ENCODE data around the gene CYLD.

CYLD gene

DNA sequence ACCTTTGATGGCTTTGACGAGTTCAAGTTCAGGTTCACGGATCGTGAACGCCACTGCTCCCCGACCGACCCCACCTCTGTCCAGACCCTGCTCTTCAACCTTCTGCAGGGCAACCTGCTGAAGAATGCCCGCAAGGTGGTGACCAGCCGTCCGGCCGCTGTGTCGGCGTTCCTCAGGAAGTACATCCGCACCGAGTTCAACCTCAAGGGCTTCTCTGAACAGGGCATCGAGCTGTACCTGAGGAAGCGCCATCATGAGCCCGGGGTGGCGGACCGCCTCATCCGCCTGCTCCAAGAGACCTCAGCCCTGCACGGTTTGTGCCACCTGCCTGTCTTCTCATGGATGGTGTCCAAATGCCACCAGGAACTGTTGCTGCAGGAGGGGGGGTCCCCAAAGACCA, 30.8 kb upstream of the CYLD start:
- no peak for DNase-seq (ENCODE audit: low read depth, low spot score)

DNA sequence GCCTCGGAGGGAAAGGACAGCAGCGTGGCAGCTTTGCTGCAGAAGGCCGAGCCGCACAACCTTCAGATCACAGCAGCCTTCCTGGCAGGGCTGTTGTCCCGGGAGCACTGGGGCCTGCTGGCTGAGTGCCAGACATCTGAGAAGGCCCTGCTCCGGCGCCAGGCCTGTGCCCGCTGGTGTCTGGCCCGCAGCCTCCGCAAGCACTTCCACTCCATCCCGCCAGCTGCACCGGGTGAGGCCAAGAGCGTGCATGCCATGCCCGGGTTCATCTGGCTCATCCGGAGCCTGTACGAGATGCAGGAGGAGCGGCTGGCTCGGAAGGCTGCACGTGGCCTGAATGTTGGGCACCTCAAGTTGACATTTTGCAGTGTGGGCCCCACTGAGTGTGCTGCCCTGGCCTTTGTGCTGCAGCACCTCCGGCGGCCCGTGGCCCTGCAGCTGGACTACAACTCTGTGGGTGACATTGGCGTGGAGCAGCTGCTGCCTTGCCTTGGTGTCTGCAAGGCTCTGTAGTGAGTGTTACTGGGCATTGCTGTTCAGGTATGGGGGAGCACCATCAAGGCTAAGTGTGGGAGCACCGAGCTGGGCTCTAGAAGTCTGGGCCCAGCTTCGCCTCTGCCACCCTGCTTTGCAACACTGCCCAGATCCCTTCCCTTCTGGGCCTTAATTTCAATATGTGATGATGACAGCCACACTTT, 29.9 kb upstream of the CYLD start:
- no peak for DNase-seq (ENCODE audit: low read depth, low spot score)

GRCh38 chr16:50712560-50712898, 29.4 kb upstream of the CYLD start:
- no peak for DNase-seq (ENCODE audit: low read depth, low spot score)

GRCh38 chr16:50712956-50713355, 28.9 kb upstream of the CYLD start:
- DNase-seq (ENCODE audit: low read depth, low spot score), result no peak

- no peak for DNase-seq (ENCODE audit: low read depth, low spot score)
Observed at GRCh38 chr16:50717091-50717490, 24.8 kb upstream of the CYLD start.

DNA sequence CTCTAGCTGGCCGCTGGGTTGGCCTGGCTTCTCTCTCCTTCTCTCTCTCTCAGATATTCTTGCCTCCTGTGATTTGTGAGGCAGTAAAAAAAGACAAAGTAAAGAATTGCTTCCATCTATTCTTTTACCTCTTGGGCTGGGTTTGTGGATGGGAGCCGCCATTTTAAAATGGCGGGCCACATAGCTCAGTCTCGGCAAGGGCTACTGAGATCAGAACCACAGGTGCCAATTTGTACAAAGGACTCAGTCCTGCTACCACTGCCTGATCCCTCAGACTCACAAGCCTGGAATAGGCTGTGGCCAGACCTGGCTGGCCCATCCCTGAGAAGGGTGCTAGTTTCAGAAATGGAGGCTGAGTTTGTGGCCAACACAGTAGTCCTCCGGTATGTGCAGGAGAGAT, 24.4 kb upstream of the CYLD start:
- no peak for DNase-seq (ENCODE audit: low read depth, low spot score)

DNA sequence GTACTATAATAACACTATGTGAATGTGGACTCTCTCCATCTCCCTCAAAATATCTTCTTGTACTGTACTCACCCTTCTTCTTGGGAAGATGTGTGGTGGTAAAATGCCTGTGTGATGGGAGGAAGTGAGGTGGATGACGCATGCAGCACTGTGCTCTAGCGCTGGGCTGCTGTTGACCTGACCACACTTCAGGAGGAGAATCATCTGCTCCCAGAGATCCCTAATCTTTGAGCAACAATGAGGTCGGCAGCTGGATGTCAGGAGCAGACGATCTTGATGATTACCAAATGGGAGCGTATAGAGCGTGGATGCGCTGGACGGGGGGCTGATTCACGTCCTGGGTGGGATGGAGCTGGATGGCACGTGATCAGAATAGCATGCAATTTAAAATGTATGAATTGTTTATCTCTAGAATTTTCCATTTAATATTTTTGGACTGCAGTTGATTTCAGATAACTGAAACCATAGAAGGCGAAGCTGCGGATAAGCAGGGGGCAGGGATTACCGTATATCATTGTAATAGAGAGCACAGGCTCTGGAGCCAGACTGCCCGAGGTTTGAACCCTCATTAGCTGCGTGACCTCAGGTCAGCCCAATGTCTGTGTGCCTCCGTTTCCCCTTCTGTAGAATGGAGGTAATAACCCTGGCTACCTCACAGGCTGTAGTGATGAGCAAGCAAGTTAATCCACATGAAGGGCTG, 23.7 kb upstream of the CYLD start:
- DNase-seq (ENCODE audit: low read depth, low spot score), result no peak

DNA sequence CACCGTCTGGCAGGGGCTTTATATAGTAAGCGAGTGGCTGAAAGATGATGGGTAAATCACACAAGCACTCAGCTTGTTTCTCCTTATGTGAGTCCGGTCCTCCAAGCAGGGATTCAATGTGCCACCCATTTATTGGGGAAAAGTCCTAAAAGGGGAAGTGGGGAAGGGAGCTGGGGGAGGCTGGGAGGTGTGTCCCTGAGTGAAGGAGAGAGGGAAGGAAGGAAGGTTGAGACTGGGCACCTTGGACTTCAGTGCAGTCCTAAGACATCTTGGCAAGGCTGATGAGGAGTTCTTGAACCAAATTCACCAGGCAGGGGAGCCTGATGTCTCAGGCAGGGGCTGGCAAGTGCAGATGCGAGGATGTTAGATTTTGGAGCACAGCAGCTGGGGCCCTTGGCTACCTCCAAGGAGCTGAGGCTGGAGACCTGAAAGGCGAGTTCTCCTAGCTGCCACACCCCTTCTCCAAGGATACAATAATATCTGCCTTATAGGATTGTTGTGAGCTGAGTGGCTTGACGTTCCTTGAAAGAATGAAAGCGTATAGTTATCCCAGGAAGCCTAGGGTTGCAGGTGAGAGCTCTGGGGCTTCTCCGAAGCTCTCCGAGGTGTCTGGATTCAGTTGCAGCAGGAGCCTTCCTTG, 23.0 kb upstream of the CYLD start:
- DNase-seq (ENCODE audit: low read depth, low spot score), result no peak

GRCh38 chr16:50719401-50720337, 22.2 kb upstream of the CYLD start:
- no peak for DNase-seq (ENCODE audit: low read depth, low spot score)

DNA sequence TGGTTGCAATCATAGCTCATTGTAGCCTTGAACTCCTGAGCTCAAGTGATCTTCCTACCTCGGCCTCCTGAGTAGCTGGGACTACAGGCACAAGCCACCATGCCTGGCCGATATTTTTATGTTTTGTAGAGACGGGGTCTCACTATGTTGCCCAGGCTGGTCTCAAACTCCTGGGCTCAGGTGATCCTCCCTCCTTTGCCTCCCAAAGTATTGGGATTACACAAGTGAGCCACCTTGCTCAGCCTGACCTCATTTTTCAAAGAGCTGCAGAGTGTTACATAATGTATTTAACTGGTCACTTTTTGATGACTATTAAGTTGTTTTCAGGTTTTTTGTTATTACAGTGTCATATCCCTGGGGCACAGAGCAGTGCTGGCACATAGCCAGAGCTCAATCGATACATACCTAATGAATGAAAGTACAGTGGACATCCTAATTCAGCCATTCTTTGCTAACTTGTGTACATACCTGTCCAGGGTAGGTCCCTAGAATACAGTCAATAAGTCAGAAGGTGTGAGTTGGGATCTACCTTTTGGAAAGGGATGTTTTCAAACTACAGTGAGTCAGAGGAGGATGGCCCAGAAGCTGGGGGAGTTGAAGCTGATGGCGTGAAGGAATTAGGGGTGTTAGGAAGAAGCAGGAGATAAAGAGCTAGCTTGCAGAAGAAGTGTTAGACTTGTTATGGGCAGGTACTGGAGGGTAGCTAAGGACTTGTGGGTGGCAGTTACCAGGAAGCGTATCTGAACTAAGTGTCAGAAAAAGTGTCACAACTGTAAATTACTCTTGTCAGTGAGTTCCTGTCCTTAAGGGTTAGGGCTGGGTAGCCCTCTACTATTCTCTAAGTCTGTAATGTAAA, 20.1 kb upstream of the CYLD start:
- no peak for DNase-seq (ENCODE audit: low read depth, low spot score)

GRCh38 chr16:50722405-50722737, 19.5 kb upstream of the CYLD start:
- DNase-seq (ENCODE audit: low read depth, low spot score), result no peak

DNA sequence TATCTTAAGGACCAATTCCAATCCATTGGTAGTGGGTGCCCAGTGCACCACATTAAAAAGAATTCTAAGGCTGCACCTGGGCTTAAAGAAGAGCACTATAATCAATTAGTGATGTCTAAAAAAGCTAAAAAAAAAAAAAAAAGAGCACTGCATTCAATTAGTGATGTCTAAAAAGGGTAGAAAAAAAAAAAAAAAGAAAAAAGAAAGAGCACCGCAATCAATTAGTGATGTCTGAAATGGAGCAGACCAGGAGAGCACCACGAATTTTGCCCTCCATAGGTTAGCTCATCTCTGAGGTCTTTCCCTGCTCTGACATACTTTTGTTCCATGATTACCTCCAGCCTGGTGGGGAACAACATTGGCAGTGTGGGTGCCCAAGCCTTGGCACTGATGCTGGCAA, 18.9 kb upstream of the CYLD start:
- DNase-seq (ENCODE audit: low read depth, low spot score), result no peak

DNA sequence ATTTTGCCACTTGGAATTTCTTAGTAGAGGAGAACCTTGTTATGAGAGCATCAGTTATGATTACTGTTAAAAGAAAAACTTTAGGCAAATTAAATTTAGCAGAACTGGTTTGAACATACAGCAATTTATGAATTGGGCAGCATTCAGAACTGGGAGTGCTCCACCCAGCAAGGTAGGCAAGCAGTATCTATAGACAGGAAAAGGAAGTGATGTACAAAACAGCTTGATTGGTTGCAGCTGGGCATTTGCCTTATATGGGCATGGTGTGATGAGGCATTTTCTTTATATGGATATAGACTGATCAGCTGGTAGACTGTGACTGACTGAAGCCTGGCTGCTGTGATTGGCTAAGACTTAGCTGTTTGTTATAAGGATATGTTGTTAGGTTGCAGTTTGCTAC, 17.6 kb upstream of the CYLD start:
- no peak for DNase-seq (ENCODE audit: low read depth, low spot score)

DNA sequence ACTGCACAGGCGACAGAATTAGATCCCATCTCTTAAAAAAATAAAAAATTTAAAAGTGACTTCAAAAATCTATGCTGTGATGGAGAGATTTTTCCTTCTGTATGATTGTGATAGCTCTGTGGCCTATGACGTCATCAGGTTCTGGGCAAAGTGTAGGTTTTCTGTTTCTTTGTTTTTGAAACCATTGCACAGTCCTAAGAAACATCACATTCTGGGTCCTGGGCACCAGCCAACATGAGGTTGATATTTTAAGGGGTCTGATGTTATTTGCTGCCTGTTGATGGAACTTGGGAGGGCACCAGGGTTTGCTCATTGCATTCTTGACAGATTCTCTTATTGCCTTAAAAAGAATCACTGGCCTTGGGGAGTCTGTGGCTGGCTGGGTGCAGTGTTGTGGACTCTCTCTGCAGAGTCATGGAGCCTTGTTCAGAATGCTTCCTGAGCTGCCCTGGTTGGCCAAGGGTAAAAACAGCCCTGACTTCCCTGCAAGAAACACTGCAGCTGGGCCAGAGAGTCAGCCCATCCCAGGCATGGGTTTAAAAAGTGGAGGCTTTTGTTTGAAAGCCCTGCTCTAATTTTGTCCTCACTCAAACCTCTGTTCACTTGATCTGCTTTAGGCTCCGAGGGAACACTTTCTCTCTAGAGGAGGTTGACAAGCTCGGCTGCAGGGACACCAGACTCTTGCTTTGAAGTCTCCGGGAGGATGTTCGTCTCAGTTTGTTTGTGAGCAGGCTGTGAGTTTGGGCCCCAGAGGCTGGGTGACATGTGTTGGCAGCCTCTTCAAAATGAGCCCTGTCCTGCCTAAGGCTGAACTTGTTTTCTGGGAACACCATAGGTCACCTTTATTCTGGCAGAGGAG, 10.5 kb upstream of the CYLD start:
- no peak for DNase-seq (ENCODE audit: low read depth, low spot score)

DNA sequence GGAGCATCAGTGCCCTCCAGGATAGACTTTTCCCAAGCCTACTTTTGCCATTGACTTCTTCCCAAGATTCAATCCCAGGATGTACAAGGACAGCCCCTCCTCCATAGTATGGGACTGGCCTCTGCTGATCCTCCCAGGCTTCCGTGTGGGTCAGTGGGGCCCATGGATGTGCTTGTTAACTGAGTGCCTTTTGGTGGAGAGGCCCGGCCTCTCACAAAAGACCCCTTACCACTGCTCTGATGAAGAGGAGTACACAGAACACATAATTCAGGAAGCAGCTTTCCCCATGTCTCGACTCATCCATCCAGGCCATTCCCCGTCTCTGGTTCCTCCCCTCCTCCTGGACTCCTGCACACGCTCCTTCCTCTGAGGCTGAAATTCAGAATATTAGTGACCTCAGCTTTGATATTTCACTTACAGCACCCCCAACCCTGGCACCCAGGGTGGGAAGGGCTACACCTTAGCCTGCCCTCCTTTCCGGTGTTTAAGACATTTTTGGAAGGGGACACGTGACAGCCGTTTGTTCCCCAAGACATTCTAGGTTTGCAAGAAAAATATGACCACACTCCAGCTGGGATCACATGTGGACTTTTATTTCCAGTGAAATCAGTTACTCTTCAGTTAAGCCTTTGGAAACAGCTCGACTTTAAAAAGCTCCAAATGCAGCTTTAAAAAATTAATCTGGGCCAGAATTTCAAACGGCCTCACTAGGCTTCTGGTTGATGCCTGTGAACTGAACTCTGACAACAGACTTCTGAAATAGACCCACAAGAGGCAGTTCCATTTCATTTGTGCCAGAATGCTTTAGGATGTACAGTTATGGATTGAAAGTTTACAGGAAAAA, 9.7 kb upstream of the CYLD start:
- no peak for DNase-seq (ENCODE audit: low read depth, low spot score)

DNA sequence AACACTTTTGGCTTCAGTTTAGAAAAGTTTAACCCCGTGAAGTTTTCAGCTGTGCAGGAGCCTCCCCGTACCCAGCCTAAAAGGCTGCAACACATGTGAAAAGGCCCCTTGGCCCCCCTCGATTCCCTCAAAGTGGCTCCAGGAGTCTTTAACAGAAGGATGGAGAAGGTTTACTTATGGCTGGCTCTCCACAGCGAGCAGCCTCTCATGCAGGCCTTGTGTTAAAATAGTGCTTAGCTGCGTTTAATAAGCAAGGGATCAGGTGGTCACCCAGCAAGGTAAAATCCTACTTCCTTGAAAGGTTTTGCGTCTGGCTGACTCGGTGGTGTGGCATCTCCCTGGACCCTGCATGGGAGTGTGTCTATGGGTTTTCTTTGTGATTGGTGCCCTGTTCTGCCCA, 8.4 kb upstream of the CYLD start:
- no peak for DNase-seq (ENCODE audit: low read depth, low spot score)

GRCh38 chr16:50735629-50736122, 6.2 kb upstream of the CYLD start:
- DNase-seq (ENCODE audit: low read depth, low spot score), result no peak

DNA sequence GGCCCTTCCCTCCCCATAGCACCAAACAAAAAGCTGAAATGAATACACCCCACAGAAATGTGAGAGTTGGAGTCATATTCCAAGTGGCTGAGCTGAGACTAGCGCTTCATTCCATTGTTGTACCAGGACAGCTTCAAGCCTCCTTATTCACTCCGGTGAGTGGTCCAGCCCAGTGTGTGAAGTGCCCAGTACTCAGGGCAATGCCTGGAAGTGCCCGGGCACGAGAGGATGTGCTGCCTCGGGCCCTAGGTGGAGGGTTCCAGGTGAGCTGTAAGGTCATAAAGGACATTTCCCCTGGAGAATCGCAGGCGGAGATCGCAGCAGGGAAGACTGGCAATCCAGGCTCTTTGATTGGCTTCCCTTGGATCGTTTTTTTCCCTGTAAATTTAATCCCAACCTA, 5.4 kb upstream of the CYLD start:
- no peak for DNase-seq (ENCODE audit: low read depth, low spot score)

DNA sequence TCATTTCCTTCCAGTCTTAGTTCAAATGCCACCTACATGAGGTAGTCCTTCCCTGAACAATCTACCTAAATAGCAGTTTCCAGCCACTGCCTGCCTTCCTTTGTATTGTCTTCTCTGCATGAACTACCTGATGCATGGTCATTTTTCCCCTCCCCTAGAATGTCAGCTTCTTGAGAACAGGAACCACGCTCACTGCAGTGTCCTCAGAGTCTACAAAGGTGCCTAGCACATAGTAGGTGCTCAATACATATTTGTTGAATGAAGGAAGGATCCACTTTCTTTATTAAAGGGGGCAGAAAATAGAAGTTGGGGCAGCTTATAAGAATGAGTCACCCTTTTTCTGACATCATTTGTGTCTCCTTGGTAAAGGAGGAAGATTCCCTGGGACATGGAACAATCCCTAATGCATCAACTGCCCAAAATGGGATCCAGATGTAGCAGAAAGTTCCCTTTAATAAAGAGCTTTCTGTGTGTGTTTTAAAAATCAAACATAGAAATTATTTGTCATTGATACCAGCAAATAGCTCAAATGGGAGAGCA, 4.4 kb upstream of the CYLD start:
- DNase-seq (ENCODE audit: low read depth, low spot score), result no peak

Data from brain pericyte (primary cell).